NCI-H128 (cell line): Measurements from ENCODE around the gene MAPT.
"Not testable (repeated sequence)": the region's sequence is repeated elsewhere in the genome, so short reads cannot be mapped to it uniquely, and the experiment has no call there.

Experiments
- DNase-seq: peaks from one replicate; lab custom pipeline; 2025; ENCODE audit not compliant: unreplicated experiment; lab: John Stamatoyannopoulos, UW

Gene MAPT

DNA sequence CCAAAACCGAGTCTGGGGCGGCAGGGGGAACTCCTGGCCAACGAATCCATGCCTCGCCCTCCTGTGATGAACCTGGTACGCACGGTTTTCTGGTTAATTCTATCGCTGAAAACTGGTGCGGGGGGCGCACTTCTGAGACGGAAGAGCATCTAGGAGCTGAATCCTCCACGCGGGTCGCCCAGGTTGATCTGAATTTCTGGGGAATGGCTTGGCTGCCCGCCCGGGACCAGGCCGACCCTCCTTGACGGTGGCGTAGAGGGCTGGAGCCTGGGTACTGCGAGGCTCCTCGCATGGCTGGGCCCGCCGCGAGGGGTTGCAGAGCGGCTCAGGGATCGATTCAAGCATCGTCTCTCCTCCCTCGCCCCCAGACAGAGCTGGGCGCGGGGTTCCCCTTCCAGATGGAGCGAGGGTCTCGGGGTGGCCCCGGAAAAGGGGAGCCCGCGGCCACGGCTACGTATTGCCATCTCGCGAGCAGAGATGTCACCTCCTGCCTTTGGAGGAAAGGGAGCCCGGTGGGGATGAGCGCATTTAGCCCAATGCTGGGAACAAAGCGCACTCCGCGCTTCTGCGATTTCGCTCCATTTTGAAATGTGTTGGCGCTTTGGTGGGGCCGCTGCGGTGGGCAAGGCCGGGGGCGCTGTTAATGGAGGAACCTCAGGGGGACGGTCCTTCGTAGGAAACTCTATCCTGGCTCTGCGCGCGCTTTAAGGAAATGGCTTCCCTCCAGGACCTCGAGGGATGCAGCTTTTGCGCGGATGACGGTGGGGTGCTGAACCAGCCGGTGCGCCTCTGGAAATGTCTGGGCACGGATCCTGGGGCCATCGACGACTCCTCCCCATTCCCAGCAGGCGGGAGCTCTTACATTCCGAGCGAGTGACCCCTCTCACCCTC is 2.7 kb downstream of the MAPT start:
- DNase-seq: no peak

DNA sequence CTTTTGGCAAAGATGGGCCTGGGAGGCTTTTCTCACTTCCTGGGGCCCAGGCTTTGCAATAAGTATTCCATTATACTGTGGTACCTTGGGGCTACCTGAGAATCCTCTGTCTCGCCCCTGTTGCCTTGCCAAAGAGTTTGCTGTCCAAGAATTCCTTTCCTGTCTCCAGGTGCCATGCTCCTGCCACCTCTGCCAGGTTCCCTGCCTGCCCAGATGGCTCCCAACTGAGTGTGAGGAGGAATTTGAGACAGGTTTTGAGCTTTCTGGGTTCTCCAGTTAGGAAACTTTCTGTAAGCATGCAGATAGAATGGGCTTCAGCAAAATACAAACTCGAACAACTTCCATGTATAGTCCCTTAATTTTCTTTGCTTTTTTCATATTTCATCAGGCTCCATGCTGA is 5.8 kb downstream of the MAPT start:
- DNase-seq: no peak

GRCh38 chr17:45900723-45901415 is 6.5 kb downstream of the MAPT start:
- no peak for DNase-seq

- no peak for DNase-seq
Measured at GRCh38 chr17:45902892-45903346, 8.6 kb downstream of the MAPT start.

DNA sequence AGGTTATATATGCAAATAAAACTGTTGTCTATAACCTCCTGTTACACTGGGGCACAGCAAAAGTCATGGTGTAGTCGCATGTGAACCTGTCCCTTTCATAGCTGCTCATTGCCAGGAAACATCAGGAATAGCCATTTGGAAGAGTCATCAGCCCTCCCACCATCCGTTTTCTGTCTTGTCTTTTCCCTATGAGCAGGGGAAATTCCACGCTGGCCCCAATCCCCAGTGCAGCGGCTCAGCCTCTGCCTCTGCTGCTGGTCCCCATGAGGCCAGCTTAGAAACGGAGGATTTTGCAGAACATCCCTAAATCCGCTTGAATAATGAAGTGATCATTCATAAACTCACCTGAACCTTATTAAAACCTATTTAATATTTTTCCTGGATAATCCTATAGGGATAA is 10.5 kb downstream of the MAPT start:
- DNase-seq: no peak

- no peak for DNase-seq
Measured at GRCh38 chr17:45905814-45906213, 11.5 kb downstream of the MAPT start.

DNA sequence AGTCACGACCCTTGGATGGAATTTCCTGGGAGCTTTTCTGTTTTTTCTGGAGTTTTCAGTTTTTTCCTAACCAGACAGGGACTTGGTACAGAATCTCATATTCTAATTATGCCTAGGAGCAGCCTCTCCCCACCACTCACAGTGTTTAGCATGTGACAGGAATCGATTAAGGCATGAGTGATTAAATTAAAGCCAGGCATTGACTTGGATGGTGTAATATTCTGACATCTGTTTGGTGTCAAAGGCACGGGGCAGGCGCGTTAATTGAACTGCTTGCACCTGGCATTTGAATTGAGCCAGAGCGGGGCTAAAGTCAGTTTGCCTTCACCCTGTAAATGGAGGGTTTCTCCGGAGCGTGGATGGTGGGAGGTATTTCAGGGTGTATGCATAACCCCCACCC is 11.9 kb downstream of the MAPT start:
- DNase-seq: no peak

DNA sequence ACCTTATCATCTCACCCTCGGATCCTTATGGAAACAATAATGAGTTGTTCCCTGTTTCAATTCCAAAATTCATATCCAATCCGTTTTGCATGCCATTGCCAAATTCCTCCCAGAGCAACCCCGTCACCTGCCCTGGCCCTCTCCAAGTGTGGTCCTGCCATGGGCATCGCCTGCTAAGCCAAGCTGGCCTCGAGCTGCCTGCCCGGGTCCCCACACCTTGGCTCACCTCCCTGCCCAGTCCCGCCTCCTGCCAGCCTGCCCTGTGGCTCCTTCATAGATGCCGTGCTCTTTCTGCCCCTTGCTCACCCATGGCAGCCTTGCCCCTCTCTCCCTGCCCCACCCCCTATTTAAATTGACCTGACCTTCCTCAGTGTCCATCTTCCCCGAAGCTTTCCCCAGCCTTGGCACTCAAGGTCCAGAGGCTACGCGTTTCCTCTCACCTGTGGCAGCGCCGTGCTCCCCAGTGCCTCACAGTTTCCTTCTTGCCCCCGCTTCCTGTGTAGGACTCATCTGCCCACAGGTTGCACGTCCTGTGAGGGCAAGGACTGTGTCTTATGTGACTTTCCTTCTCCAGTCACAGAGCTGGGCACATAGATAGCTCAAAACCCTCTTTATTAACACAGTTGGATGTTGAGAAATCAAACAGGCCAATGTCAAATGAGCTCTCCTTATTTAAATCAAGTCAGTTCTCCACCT is 12.7 kb downstream of the MAPT start:
- DNase-seq: no peak

- DNase-seq: peak; percentile 27
Measured at GRCh38 chr17:45907750-45908395, 13.5 kb downstream of the MAPT start.

GRCh38 chr17:45908460-45908859 is 14.1 kb downstream of the MAPT start:
- no peak for DNase-seq

GRCh38 chr17:45908935-45909334 is 14.6 kb downstream of the MAPT start:
- no peak for DNase-seq

- DNase-seq: no peak
Measured at GRCh38 chr17:45910667-45911066, 16.3 kb downstream of the MAPT start.

- no peak for DNase-seq
Measured at GRCh38 chr17:45912319-45912718, 18.0 kb downstream of the MAPT start.

GRCh38 chr17:45913030-45913429 is 18.7 kb downstream of the MAPT start:
- not testable (repeated sequence) for DNase-seq

DNA sequence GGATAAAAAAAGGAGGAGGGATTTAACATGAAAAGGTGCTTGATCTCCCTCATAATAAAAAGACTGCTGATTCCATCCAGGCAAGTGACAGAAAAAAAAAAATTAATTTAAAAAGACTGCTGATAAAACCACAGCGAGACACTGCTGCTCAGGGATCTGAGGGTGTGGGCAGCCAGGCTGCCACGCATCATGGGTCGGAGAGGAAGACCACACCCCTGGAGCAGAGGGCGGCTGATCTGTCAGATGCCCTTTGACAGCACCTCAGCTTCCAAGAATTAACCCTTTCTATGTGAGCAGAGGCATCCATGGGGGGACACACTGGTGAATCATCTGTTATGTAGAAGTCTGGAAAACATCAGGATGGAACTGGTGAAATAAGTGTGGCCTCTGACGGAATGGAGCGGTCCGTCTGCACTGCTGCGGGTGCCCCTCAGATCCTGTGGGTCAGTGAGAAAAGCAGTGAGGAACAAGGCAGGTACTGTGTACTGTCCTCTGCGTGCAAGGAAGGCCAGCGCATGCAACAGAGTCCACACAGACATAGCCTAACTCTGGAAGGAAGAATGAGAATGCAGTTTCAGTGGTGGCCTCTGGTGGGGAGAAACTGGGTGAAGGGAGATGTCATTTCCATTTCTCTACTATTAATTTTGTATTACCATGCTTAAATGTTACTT is 19.8 kb downstream of the MAPT start:
- DNase-seq: no peak

GRCh38 chr17:45915263-45915662 is 20.9 kb downstream of the MAPT start:
- DNase-seq: no peak

DNA sequence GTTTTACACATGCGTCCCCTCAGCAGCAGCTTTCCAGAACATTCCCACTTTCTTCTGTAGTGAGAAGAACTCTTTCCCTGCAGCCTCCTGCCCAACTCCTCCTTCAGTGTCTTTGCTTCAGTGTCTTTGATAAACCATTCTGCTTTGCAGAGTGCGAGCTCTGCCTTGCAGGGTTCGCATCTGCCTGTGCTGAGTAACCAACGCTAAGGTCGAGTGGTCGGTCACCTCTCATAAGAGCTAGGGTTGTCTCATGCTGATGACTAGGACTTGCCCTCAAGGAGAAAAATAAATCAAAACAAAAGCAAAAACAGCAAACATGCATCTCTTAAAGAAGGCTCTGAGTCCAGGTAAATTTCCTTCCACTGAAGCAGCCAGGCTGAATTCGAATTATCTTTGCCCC is 22.7 kb downstream of the MAPT start:
- no peak for DNase-seq

- DNase-seq: no peak
Measured at GRCh38 chr17:45918241-45918745, 23.9 kb downstream of the MAPT start.

- no peak for DNase-seq
Measured at GRCh38 chr17:45919136-45919535, 24.8 kb downstream of the MAPT start.

DNA sequence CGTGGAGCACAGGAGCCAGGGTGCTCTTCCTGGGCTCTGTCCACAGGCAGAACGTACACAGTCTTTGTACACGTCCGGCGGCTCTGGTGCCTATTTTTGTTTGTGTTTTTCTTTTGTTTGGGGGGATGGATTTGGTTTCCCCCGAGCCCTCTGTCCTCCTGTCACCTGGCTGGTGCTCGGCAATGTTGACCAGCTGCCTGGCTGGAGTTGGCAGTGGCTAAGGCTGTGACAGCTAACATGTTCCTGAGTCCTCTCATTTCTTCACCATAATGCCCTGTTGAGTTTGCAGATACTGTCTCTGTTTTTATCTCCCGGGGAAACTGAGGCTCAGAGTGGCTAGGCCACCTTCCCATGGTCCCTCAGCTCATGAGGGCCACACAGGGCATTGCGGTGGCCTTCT is 25.7 kb downstream of the MAPT start:
- no peak for DNase-seq
